Adipocyte (in vitro differentiated cells): ENCODE data around the gene KCNJ12.
"Not testable (repeated sequence)": the region's sequence is repeated elsewhere in the genome, so short reads cannot be mapped to it uniquely, and the experiment has no call there.

Experiments
- DNase-seq: peaks from one replicate; pipeline ENCODE4 v3.0.0-alpha.2; 2015; ENCODE audit warnings: low read depth
- H3K27me3 ChIP-seq: replicated peaks from 2 replicates; pipeline ENCODE4 v1.7.0; 2013; ENCODE audit warnings: mild to moderate bottlenecking, low read length, moderate library complexity; ENCODE audit not compliant: control insufficient read depth, insufficient read depth
- H3K36me3 ChIP-seq: 2 replicates; pipeline ENCODE4 v1.7.0; 2013; ENCODE audit warnings: low read length, mild to moderate bottlenecking, moderate library complexity; ENCODE audit not compliant: control insufficient read depth, insufficient read depth, severe bottlenecking
- H3K4me1 ChIP-seq: 2 replicates; pipeline ENCODE4 v1.7.0; 2013; ENCODE audit warnings: mild to moderate bottlenecking, low read length, moderate library complexity; ENCODE audit not compliant: control insufficient read depth, insufficient read depth
- H3K4me3 ChIP-seq: 2 replicates; pipeline ENCODE4 v1.7.0; 2013; ENCODE audit warnings: mild to moderate bottlenecking, low read length, moderate library complexity
- H3K9ac ChIP-seq: 2 replicates; pipeline ENCODE4 v1.7.0; 2013; ENCODE audit warnings: mild to moderate bottlenecking, low read length, moderate library complexity
- H3K9me3 ChIP-seq: 2 replicates; pipeline ENCODE4 v1.7.0; 2013; ENCODE audit warnings: mild to moderate bottlenecking, low read length, moderate library complexity; ENCODE audit not compliant: control insufficient read depth

Gene KCNJ12

GRCh38 chr17:21453144-21453898 is 77.2 kb downstream of the KCNJ12 start:
- Histone ChIP-seq H3K4me3 (no peak overlapping the region), H3K27me3 (peaks cover 5% of the 10 kb centered on the region), H3K4me1 (peaks cover 5% of the 10 kb centered on the region), H3K9ac (no peak overlapping the region), H3K9me3 (no peaks in the 10 kb centered on the region), H3K36me3 (no peaks in the 10 kb centered on the region)
- no peak for DNase-seq

GRCh38 chr17:21454006-21454405 is 77.8 kb downstream of the KCNJ12 start:
- not testable (repeated sequence) for DNase-seq, H3K27me3 ChIP-seq

GRCh38 chr17:21454441-21454840 is 78.3 kb downstream of the KCNJ12 start:
- Histone ChIP-seq H3K9ac (no peak overlapping the region), H3K27me3 (peaks cover 5% of the 10 kb centered on the region), H3K9me3 (no peaks in the 10 kb centered on the region), H3K4me3 (no peak overlapping the region), H3K36me3 (no peaks in the 10 kb centered on the region), H3K4me1 (peaks cover 5% of the 10 kb centered on the region)
- no peak for DNase-seq

More at GRCh38 chr17:21454006-21454405, 77.8 kb downstream of the KCNJ12 start:
- H3K9ac ChIP-seq, H3K4me1 ChIP-seq, H3K9me3 ChIP-seq, H3K4me3 ChIP-seq, H3K36me3 ChIP-seq: not testable (repeated sequence)

- peaks cover 5% of the 10 kb centered on the region for H3K27me3 ChIP-seq
- no peaks in the 10 kb centered on the region for H3K36me3 ChIP-seq
- no peak overlapping the region for H3K9ac ChIP-seq
- H3K4me1 ChIP-seq: peaks cover 5% of the 10 kb centered on the region
- no peaks in the 10 kb centered on the region for H3K9me3 ChIP-seq
- H3K4me3 ChIP-seq: no peak overlapping the region
- DNase-seq: no peak
Observed at GRCh38 chr17:21455761-21456160, 79.6 kb downstream of the KCNJ12 start.

DNA sequence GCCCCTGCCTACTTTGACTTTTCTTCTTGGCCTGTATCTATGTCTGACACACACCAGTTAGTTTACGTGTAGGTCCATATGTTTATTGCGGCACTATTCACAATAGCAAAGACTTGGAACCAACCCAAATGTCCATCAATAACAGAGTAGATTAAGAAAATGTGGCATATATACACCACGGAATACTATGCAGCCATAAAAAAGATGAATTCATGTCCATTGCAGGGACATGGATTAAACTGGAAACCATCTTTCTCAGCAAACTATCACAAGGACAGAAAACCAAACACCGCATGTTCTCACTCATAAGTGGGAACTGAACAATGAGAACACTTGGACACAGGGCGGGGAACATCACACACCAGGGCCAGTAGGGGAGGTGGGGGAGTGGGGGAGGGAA is 80.3 kb downstream of the KCNJ12 start:
- H3K36me3 ChIP-seq, H3K9ac ChIP-seq, H3K27me3 ChIP-seq, H3K4me1 ChIP-seq, H3K4me3 ChIP-seq, DNase-seq, H3K9me3 ChIP-seq: not testable (repeated sequence)

- H3K4me1 ChIP-seq: peaks cover 5% of the 10 kb centered on the region
- no peak overlapping the region for H3K4me3 ChIP-seq
- H3K27me3 ChIP-seq: peaks cover 9% of the 10 kb centered on the region
- H3K36me3 ChIP-seq: no peaks in the 10 kb centered on the region
- DNase-seq: peak; percentile 90
- H3K9ac ChIP-seq: no peak overlapping the region
- H3K9me3 ChIP-seq: no peaks in the 10 kb centered on the region
Observed at GRCh38 chr17:21457051-21458026, 81.2 kb downstream of the KCNJ12 start.

- H3K9ac ChIP-seq: no peak overlapping the region
Observed at GRCh38 chr17:21458054-21458453, 81.9 kb downstream of the KCNJ12 start.

DNA sequence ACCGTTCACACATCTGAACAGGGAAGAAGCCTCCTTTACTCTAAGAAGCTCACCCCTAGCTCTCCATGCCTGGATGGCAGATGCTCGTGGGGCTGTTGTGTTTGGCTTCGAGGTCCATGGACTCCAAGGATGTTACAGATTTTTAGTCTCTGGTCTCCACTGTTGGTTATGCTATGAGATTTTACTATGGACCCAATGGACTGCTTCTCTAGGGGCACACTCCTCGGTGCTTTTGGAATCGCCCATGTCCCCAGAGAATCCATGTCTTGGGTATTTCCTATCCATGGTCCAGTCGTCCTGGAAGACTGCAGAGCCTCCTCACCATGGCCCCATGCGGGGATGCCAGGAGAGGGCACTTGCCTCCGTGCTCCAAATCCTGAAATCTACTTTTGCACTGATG is 83.4 kb downstream of the KCNJ12 start:
- Histone ChIP-seq H3K9ac (no peak overlapping the region), H3K4me3 (no peak overlapping the region), H3K9me3 (no peaks in the 10 kb centered on the region), H3K36me3 (no peaks in the 10 kb centered on the region), H3K4me1 (no peaks in the 10 kb centered on the region), H3K27me3 (peaks cover 26% of the 10 kb centered on the region)
- no peak for DNase-seq

More at GRCh38 chr17:21458054-21458453, 81.9 kb downstream of the KCNJ12 start:
- H3K4me3 ChIP-seq: no peak overlapping the region
- H3K36me3 ChIP-seq: no peaks in the 10 kb centered on the region
- H3K4me1 ChIP-seq: no peaks in the 10 kb centered on the region
- no peaks in the 10 kb centered on the region for H3K9me3 ChIP-seq
- DNase-seq: no peak
- H3K27me3 ChIP-seq: peaks cover 13% of the 10 kb centered on the region

- Histone ChIP-seq H3K36me3 (no peaks in the 10 kb centered on the region), H3K4me3 (no peak overlapping the region), H3K9ac (no peak overlapping the region), H3K27me3 (peaks cover 27% of the 10 kb centered on the region), H3K9me3 (no peaks in the 10 kb centered on the region), H3K4me1 (no peaks in the 10 kb centered on the region)
- peak; percentile 63 for DNase-seq
Observed at GRCh38 chr17:21460358-21460757, 84.2 kb downstream of the KCNJ12 start.

DNA sequence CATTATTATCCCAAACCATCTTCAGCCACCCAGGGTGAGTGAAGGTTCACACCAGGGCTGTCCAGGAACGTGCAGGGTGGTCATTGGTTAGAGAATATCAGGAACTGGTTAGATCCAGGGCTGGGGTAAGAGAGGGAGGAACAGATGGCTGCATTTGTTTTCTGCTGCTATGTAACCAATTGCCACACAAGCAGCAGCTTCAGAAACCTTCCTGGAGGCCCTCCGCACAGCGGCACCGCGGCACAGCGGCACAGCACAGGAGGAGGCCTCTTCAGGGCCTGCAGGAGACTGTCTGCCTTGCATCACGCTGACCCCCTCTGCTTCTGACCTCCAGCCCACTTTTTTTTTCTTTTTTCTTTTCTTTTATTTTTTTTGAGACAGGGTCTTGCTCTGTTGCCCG is 86.1 kb downstream of the KCNJ12 start:
- H3K9ac ChIP-seq: no peak overlapping the region
- H3K4me3 ChIP-seq: no peak overlapping the region
- H3K9me3 ChIP-seq: no peaks in the 10 kb centered on the region
- H3K27me3 ChIP-seq: peaks cover 30% of the 10 kb centered on the region
- no peaks in the 10 kb centered on the region for H3K4me1 ChIP-seq
- no peaks in the 10 kb centered on the region for H3K36me3 ChIP-seq
- no peak for DNase-seq

DNA sequence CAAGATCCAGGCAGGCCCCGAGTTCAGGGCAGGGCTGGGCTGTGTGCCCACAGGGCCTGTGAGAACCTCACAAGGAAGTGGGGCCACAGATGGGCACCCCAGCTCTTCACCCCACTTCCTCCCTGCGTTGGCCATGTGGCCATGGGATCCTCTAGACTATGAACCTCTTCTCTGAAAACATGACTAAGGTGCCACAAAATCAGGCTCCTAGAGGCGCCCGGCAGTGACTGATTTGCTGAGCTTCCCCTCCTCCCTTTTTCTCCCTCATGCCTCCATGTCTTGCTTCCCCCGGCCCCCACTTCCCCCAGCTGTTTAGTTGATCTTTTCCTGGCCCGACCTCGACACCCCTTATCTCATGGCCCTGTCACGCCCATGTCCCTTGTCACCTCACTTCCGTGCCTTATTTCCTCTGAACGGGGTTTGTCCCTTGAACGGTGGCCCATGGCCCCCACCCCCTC is 87.1 kb downstream of the KCNJ12 start:
- Histone ChIP-seq H3K36me3 (no peaks in the 10 kb centered on the region), H3K4me1 (no peaks in the 10 kb centered on the region), H3K27me3 (peaks cover 34% of the 10 kb centered on the region), H3K9ac (no peak overlapping the region), H3K4me3 (no peak overlapping the region), H3K9me3 (no peaks in the 10 kb centered on the region)
- DNase-seq: no peak
